ENCODE measurements around the gene ACOT7. TPM values are rescaled to one million over a fixed set of nuclear protein-coding genes. Genes with fewer than 3 reads are reported as not detected.

ACOT7 gene
- total RNA-seq, 1 donor from 2014 or later = 8.5 TPM

DNA sequence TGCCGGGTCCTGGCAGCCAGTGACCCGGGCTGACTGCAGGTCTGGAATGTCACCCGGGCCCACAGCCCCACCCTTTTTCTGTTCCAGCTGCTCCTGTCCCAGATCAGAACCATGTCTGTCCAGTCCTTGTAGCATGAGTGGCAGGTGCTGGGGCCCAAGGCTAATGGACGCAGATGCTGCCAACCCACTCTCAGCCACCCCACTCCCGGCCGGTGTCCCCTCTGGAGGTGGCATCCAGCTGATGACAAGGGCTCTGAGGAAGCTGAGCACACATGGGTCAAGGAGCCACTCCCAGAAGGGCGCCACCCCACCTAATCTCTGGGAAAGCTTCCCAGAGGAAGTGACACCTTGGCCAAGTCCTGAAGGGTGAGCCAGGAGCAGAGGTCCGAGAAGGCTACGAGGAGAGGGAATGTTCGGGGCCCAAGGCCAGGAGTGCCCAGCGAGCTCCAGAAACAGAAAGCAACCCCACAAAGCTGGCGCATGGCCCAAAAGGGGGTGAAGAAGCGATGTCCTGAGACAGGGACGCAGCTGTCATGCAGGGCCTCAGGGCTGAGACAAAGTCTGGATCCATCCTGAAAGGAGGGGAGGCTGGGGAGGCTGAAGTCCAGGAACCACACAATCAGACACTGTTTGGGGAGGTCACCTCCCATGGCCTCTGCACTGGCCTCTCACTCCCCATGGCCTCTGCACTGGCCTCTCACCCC lies 39.5 kb downstream of the ACOT7 start:
- DNase-seq (peak; percentile 76), ATAC-seq (ENCODE audit: poor library complexity) (peak; percentile 80)
- intact Hi-C loops (cut with DNase I) = no loop called here

DNA sequence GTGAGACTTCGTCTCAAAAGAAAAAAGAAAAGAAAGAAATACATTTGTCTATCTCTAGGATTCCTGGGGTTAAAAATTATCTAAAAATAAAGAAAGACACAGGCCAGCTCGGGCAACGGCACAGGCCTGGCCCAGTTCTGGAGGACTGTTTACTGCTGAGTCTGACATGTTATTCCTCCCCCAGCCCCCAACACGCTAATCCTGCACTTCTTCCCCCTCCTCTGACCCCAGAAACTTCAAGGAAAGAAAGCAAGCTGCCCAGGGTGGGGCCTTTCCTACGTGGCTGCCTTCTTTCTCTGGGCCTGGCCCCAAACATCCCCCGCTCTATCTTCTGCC lies 40.0 kb downstream of the ACOT7 start:
- intact Hi-C loops (cut with DNase I) = no loop called here

DNA sequence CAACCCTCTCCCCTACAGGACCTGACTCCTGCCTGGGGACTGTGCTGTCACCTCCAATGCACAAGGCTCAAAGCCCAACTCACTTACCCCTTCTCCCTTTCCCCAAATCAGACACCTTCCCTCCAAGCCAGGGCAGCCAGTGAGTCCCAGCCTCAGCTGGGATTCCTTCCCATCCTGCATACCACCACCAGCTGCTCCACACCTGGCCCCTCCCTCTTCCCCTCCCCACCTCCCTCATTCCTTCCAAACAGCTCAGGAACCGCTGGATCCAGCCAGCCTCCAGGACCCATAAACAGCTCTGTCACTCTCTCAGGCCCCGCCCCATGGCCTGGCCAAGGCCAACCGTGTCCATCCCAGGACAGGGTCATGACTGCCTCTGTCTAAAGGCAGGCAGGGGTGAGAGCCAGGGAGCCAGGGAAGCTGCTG lies 41.4 kb downstream of the ACOT7 start:
- DNase-seq = no peak
- intact Hi-C loops (cut with DNase I) = no loop called here
- no peak for ATAC-seq (ENCODE audit: poor library complexity)

More for the DNA sequence above, 40.0 kb downstream of the ACOT7 start:
- DNase-seq = no peak
- ATAC-seq (ENCODE audit: poor library complexity) = peak; percentile 3

DNA sequence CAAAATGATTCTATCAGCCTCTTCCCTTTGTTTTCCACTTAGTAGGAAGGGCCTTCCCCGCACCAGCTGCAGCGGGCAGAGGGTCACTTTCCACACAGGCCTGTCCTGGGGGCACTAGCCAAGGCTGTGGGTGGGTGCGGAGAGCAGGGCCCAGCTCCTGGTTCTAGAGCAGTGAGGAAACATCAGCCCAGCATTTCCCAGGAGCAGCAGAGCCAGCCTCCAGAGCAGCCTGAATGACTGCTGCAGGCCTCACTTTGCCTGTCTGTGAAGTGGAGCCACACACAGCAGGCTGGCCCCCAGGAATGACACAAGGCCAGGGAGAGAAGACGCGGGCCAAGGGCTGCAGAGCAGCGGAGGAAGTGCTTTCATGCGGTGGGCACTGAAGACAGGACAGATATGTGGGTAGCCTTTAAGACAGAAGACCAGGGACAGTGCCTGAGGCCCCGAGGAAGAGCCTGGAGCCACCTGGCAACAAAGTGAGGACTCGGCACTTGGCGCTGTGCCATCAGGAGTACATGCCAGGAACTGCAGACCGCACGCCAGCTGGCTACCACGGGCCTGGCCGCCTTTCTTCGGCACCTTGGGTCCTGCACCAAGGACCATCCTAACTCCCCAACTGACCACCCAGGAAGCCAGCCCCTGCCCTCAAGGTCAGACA lies 42.0 kb downstream of the ACOT7 start:
- peak; percentile 50 for ATAC-seq (ENCODE audit: poor library complexity)
- intact Hi-C loops (cut with DNase I) = no loop called here
- DNase-seq = peak; percentile 70

DNA sequence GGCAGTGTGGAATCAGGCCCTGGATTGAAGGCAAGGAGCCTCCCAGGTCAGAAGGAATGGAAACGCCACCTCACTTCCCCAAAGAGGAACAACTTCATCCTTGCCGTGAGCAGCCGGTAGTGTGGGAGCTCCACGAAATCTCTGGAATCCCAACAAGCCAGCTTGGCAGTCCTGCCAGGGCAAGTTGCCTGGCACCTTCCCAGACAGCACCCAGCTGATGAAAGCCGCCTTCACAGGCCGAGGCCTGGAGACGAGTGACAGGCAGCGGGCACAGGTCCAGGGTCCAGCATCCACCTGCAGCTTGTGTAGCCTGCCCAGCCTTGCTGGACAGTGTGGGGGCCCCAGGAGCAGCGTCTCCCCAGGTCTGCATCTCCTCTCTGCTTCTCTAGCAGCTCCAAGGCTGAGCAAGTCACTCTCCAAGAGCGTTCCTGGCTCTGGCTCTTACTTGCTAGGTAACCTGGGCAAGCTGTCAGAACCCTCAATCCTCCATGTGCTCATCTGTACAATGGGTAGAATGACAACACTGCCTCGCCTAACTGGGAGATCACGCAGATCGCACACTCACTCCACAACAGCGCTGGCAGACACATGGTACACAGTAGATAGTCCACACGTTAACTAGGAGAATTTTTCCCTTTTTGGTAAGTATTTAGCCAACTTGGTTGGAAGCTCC lies 43.0 kb downstream of the ACOT7 start:
- DNase-seq = peak; percentile 88
- intact Hi-C loops (cut with DNase I) = no loop called here
- ATAC-seq (ENCODE audit: poor library complexity) = peak; percentile 66

DNA sequence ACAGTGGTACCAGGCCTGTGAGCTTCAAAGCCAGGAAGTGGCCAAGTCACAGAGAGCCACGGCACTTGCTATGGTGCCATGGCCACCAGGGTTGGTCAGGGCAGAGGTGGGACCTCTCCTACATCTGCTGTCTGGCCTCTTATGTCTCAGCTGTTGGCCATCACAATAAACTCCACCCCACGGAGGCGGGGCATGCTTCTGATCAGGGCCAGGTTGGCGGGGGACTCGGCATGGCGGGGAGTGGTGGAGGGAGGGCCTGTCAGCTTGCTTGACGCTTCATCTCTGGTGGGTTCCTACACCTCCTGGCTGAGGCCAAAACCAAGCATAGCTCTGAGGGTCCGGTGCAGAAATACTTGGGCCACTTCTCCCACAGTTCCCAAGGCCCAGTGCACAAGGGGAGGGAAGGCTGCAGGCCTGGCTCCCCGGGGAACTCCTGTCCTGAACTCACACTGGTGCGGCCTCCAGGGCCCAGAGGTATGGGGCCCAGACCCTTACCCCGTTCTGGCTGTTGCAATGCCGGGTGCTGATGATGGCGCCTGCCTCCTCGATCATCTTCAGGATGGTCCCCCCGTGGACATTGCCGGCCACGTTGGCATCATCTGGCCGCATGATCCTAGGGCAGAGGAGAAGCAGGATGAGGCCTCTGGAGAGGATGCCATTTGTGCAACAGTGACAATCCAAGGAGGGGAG lies 44.2 kb downstream of the ACOT7 start:
- ATAC-seq (ENCODE audit: poor library complexity) = no peak
- no peak for DNase-seq
- intact Hi-C loops (cut with DNase I) = loop anchor here (5.0 kb wide), 1 partner anchor 58 kb away; no protein-coding TSS in a partner anchor

DNA sequence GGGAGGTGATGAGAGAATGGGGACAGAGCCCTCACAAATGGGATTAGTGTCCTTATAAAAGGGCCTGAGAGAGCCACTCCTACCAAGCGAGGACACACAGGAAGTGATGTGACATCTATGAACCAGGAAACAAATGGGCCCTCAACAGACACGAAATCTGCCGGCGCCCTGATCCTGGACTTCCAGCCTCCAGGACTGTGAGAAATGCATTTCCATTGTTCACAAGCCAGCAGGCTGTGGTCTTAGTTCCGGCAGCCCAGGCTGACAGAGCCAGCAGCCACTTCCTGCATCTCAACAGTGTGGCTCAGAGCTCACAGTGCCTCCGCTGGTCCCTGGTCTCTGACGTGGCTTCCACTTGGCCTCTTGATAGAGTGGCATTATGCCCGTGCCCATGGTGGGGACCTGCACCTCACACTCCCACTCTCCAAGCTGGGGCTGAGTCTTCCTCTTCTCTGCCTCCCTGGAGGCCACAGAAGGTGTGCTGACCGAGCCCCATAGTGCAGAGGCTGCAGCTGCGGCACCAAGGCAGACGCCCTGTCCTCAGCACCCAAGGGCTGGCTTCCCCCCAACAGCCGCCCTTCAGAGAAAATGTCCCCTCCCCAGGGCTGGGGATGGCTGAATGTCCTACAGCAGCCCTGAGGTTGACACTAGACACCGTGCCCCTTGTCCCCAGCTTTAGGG lies 44.9 kb downstream of the ACOT7 start:
- DNase-seq (peak; percentile 57), ATAC-seq (ENCODE audit: poor library complexity) (no peak)
- intact Hi-C loops (cut with DNase I) = loop anchor here (5.0 kb wide), 1 partner anchor 59 kb away; no protein-coding TSS in a partner anchor

DNA sequence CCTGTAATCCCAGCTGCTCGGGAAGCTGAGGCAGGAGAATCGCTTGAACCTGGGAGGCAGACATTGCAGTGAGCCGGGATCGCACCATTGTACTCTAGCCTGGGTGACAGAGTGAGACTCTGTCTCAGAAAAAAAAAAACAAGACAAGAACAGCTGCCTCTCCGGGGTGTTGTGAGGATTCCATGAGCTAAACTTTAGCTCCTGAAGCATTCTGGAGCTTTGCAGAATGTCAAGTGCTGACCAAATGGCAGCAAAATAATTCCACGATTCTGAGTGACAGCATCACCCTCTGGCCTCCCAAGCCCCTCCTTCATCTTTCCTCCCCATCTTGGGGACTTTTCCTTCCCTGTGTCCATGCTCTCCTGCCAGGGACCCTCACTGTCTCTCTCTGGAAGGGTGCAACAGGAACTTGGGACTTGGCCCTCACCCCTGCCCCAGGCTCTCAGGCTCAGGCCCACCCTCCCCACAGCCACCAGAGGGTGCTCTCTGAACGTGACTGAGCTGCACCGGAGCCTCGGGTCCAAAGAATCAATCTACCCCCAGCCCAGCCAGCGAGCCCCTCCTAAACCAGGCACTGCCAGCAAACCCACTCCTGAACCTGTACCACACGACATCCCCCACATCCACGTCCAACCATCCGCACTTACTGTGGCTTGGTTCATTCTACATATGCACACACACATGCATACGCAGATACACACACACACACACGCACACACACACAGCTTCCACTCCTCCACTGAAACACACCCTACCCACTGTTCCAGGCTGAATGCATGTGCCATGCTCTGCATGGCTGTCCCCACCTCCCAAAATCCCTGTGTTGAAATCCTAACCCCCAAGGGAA lies 45.7 kb downstream of the ACOT7 start:
- peak; percentile 36 for ATAC-seq (ENCODE audit: poor library complexity)
- DNase-seq = peak; percentile 68

DNA sequence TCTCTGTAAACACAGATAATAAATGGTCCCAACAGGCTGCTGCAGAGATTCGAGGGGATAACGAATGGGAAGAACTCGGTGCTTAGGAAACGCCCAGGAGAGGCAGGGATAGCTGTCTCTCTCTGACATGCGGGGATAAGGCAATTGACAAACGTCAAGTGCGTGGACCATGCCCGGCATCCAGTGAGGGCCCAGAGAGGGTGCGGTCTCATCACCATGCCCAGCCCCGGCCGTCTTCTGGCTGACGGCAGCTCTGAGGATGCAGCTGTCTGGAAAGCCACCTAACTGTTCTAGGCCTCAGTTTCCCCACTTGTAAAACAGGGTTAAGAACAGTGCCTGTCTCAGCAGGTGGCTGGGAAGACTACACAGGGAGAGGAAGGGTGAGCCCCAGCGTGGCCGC lies 48.1 kb downstream of the ACOT7 start:
- DNase-seq (no peak), ATAC-seq (ENCODE audit: poor library complexity) (no peak)
- intact Hi-C loops (cut with DNase I) = loop anchor here (5.0 kb wide), 1 partner anchor 62 kb away; no protein-coding TSS in a partner anchor

More for the DNA sequence above, 45.7 kb downstream of the ACOT7 start:
- intact Hi-C loops (cut with DNase I) = loop anchor here (5.0 kb wide), 1 partner anchor 59 kb away; no protein-coding TSS in a partner anchor

DNA sequence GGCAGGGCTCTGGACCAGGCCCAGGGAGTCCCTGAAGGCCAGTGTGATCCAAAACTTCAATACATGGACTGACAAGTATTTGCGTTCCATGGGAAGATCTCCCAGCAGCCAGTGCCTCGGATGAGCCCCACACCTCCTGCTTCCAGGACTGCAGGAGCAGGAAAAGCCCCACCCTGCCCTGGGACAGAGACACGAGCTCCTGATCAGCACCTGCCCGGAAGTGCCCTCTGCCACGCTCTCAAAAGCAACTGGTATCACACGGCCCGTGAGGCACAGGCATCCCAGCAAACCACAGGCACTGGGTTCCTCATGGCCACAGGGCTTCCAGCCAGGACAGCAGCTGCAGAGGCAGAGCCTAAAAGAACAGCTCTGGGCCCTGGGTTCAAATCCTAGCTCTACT lies 48.6 kb downstream of the ACOT7 start:
- DNase-seq = no peak
- intact Hi-C loops (cut with DNase I) = loop anchor here (5.0 kb wide), 1 partner anchor 62 kb away; no protein-coding TSS in a partner anchor
- no peak for ATAC-seq (ENCODE audit: poor library complexity)

DNA sequence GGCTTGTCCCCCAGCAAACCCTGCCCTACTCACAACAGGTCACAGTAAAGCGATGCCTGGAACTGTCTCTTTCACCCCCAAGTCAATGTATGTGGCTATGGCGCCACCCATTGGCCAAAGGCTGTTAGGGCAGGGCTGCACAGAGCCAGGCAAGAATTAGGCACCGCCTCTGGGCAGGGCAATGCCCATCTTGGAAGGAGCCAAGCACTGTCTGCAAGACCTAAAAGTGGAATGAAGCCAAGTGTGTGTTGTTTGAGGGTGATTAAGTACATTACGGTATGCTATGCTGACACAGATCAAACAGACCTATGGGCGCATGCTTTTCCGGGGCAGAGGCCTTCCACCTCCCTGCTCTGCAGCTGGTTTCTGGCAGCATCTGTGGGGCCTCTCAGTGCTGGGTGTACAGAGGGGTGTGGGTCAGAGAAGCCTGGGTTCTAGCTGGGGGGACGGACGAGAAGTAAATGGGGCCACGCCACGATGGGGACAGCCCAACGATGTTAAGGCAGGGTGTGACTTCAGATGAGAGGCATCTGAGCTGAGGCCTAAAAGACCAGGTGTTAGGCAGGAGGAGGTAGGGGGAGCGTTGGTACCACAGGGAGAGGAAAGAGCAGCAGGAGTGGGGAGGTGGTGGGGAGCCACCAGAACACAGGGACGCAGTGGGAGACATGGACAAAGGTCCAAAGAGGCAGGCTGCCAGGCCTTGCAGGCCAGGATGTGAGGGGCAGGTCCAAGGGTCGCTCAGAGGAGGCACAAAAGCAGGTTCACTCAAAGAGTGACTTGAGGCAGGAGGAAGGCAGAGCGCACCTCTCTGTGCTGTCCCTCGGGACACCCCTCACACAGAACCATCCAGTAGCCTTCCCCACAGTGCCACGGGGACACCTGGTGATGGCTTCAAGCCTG lies 49.8 kb downstream of the ACOT7 start:
- intact Hi-C loops (cut with DNase I) = loop anchor here (2.0 kb wide), 1 partner anchor 97 kb away; no protein-coding TSS in a partner anchor
- peak; percentile 89 for ATAC-seq (ENCODE audit: poor library complexity)
- DNase-seq = peak; percentile 75

DNA sequence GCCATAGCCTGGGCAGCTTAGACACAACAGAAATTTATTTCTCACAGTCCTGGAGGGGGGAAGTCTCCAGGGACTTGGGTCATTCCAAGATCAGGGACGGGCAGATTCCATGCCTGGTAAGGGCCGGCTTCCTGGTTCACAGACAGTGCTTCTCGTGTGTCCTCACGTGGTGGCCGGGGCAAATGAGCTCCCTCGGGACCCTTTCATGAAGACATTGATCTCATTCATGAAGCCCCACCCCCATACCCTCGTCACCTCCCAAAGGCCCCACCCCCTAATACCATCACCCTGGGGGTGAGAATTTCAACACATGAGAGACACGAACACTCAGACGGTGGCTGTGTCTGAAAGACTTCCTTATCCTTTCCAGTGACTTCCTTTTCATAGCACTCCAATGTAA lies 51.5 kb downstream of the ACOT7 start:
- no peak for DNase-seq
- ATAC-seq (ENCODE audit: poor library complexity) = no peak
- intact Hi-C loops (cut with DNase I) = loop anchor here (2.0 kb wide), 1 partner anchor 95 kb away; no protein-coding TSS in a partner anchor

DNA sequence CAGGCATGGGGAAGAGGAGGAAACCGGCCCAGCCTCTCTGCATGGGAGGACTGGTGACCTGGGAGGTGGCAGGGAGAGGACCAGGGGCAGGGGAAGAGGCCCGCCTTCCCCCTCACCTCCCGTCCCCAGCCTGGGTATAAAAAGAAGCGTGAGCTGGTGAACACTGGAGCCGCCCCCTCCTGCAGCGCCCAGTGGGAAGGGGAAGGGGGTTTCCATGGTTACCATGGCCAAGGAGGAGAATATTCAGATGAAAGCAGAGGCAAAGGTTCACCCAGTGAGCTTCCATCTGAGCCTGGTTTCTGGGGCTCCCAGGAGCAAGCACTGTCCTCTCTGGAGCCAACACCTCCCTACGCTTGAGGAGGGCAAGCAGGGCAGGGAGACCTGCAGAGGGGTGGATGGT lies 54.9 kb downstream of the ACOT7 start:
- no peak for ATAC-seq (ENCODE audit: poor library complexity)
- intact Hi-C loops (cut with DNase I) = no loop called here
- DNase-seq = no peak

DNA sequence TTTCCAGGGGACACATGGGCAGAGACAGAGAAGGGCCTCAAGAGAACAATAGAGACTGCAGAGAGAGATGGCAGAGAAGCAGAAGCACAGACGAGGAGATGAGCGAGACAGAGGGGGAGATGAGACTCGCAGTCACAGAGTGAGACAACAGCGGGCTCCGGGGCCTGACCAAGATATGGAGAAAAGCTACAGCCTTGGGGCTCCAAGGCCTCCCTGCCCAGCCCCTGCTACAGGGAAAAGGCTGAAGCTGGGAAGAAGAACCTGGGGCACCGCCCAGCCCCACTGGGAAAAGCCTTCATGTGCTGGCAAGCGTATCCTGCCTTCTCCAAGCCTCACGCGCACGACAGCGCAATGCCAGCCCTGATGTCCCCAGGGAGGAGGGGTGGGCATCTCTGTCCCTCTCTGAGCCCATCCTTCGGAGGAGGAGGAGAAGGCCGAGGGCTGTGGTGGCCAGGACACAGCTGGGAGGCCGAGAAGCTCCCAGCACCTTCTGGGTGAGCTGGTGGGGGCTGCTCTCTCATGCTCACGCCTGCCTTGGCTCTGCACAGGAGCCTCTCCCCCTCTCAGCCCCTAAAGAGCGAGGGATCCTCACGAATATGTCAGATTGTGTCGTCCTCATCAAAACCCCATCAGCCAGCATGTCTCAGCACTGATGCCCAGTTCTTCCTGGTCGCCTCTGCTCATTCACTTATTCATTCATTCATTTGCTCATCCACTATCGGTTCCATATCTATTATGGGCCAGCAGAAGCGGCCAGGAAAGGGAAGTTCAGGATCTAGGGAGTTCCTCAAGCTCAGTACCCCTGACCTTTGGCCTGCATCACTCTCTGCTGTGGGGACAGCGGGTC lies 56.6 kb downstream of the ACOT7 start:
- intact Hi-C loops (cut with DNase I) = no loop called here
- DNase-seq (no peak), ATAC-seq (ENCODE audit: poor library complexity) (no peak)

DNA sequence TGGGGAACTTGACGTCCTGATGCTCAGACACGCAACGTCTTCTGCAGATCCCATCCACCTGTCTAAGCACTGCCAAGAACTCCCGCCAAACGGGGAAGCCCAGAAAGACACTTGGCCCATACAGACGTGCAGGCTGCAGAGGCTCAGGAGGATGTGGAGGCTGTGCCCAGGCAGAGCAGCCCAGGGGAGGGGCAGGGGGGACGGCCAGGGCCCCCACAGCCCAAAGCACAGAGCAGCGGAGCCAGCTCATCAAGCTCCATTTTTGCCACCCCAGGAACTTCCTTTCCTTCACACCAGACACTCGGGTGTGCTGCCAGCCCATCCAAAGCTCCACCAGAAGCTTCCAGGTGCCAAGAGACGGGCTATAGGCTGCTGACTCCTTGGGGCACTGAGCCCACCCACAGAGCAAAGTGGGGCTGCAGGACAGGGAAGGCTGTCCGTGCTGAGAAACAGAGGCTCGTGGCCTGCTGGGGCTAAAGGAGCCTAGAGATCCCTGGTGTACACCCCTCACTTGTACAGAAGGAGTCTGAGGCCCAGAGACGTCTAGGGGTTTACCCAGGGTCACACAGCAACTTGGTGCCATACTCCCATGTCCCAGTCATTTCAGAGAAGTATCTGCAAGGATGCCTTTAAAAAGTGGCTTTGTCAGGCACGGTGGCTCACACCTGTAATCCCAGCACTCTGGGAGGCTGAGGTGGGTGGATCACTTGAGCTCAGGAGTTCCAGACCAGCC lies 59.1 kb downstream of the ACOT7 start:
- intact Hi-C loops (cut with DNase I) = no loop called here
- DNase-seq (no peak), ATAC-seq (ENCODE audit: poor library complexity) (no peak)

Measured in Right ventricle myocardium superior (tissue), 1 donor.